ENCODE measurements around the gene CNNM4. TPM values are rescaled to one million over a fixed set of nuclear protein-coding genes. Genes with fewer than 3 reads are reported as not detected.

CNNM4 gene
- total RNA-seq, 1 donor from 2014 or later: 15.5 TPM

DNA sequence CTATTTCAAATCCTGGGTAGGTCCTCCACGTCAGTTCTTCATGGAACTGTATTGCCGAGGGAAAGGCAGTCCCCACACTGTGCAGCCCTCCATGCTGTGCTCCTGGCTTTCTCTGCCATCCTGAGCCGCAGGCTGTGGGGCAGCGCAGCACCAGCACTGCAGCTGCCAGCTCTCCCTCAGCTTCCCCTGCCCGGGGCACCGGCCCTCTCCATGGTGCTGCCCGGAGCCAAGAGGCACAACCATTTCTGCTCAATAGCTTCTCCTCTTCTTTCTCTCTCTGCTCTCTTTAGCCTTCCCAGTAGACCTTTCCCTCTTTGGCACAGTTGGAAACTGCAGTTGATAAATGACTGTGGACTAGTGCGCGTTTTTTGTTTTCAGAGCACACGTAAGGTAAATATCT lies 71.0 kb downstream of the CNNM4 start:
- Mint-ChIP-seq H3K27me3 (ENCODE audit: insufficient read depth, low read depth) (peaks cover 5% of the 10 kb centered on the region), H3K27ac (no peak overlapping the region), H3K4me1 (peaks cover 22% of the 10 kb centered on the region), H3K4me3 (no peak overlapping the region), H3K9me3 (no peaks in the 10 kb centered on the region), H3K36me3 (peaks cover 34% of the 10 kb centered on the region)
- H3K4me1 ChIP-seq: peaks cover 20% of the 10 kb centered on the region
- no peaks in the 10 kb centered on the region for H3K79me2 ChIP-seq (ENCODE audit: low read depth)
- TF ChIP-seq EZH2 (IDR thresholded peaks at IDR 0.05) (no peak), EZH2phosphoT487 (IDR thresholded peaks at IDR 0.05) (no peak)
- TF ChIP-seq, protein P1, sequence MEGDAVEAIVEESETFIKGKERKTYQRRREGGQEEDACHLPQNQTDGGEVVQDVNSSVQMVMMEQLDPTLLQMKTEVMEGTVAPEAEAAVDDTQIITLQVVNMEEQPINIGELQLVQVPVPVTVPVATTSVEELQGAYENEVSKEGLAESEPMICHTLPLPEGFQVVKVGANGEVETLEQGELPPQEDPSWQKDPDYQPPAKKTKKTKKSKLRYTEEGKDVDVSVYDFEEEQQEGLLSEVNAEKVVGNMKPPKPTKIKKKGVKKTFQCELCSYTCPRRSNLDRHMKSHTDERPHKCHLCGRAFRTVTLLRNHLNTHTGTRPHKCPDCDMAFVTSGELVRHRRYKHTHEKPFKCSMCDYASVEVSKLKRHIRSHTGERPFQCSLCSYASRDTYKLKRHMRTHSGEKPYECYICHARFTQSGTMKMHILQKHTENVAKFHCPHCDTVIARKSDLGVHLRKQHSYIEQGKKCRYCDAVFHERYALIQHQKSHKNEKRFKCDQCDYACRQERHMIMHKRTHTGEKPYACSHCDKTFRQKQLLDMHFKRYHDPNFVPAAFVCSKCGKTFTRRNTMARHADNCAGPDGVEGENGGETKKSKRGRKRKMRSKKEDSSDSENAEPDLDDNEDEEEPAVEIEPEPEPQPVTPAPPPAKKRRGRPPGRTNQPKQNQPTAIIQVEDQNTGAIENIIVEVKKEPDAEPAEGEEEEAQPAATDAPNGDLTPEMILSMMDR (IDR thresholded peaks at IDR 0.05): no peak
- peaks cover 30% of the 10 kb centered on the region for H3F3A ChIP-seq (ENCODE audit: low read depth)
- H4K20me1 ChIP-seq (ENCODE audit: low read depth): peaks cover 27% of the 10 kb centered on the region
- DNase-seq (ENCODE audit: low spot score): peak; percentile 35
- H3K9me3 ChIP-seq (ENCODE audit: low read depth): no peaks in the 10 kb centered on the region
- no peak overlapping the region for H3K4me2 ChIP-seq
- H3K27ac ChIP-seq: peak overlapping the region; percentile 89
- no peak overlapping the region for H3K9ac ChIP-seq
- H2AFZ ChIP-seq (replicated peaks): no peak overlapping the region
- no peaks in the 10 kb centered on the region for H3K27me3 ChIP-seq
- H3K36me3 ChIP-seq: no peaks in the 10 kb centered on the region
- no peak overlapping the region for H3K4me3 ChIP-seq

DNA sequence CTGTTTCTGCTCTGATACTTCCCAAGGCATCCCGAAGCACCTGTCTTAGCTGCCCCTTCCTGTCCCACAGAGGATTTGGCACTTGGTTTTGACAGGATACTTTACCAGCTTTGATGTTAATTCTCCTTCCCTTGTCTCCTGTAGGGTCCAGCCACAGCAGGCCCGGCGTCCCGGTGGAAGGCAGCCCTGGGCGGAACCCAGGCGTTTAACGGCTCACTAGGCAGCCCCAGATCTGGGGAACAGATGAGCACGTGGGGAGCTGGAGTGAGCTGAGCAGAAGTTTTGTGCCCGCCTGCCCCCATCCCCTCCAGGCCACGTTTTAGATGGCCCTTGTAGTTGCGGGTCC lies 71.7 kb downstream of the CNNM4 start:
- Histone ChIP-seq H3K27ac (peak overlapping the region; percentile 89), H3K36me3 (no peaks in the 10 kb centered on the region), H3K4me3 (no peak overlapping the region), H3F3A (ENCODE audit: low read depth) (peaks cover 30% of the 10 kb centered on the region), H2AFZ (replicated peaks) (no peak overlapping the region), H3K4me2 (peak overlapping the region; percentile 73), H3K9me3 (ENCODE audit: low read depth) (no peaks in the 10 kb centered on the region), H3K79me2 (ENCODE audit: low read depth) (no peaks in the 10 kb centered on the region), H4K20me1 (ENCODE audit: low read depth) (peaks cover 27% of the 10 kb centered on the region), H3K9ac (no peak overlapping the region), H3K4me1 (peaks cover 20% of the 10 kb centered on the region), H3K27me3 (no peaks in the 10 kb centered on the region)
- Mint-ChIP-seq H3K4me1 (peaks cover 22% of the 10 kb centered on the region), H3K4me3 (no peak overlapping the region), H3K27ac (peak overlapping the region; percentile 50), H3K9me3 (no peaks in the 10 kb centered on the region), H3K27me3 (ENCODE audit: insufficient read depth, low read depth) (peaks cover 7% of the 10 kb centered on the region), H3K36me3 (peaks cover 38% of the 10 kb centered on the region)
- TF ChIP-seq EZH2 (IDR thresholded peaks at IDR 0.05) (no peak), EZH2phosphoT487 (IDR thresholded peaks at IDR 0.05) (no peak)
- TF ChIP-seq, protein P1 (IDR thresholded peaks at IDR 0.05): no peak
- DNase-seq (ENCODE audit: low spot score): no peak

DNA sequence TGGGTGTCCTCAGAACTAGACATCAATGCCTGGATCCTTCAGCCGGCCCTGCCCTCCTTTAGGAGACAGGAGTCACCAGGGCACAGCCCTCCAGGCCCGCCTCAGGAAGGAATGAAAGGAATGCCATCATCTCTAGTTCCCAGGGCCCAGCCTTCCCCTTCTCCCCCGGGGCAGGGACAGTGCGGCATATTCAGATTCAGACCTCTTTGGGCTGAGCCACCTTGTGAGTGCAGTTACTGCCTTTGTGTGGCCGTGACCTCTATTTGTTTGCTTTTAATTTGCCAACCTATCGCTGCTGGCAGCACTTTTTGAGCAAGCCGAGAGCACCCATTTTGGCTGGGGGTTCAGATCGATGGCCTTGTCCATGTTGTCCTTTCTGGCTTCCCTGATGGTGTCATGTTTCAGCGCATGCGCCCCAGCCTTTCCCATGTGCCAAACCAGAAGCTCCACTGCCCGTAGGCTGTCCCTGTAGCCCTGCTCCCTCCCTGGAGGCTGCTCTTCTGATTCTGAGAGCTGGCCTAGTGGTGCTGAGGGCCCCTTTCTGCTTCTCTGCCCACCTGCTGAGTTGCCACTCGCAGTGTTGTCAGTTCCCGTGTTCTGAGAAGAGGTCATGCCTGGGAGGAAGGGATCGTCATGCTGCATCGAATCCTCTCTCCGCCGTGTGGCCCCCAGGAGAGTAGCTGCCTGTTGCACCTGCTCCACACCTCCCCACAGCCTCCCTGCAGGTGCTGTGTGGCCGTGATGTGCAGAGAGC lies 72.2 kb downstream of the CNNM4 start:
- peak; percentile 93 for DNase-seq (ENCODE audit: low spot score)
- H3K27me3 Mint-ChIP-seq (ENCODE audit: insufficient read depth, low read depth): peaks cover 7% of the 10 kb centered on the region
- peak overlapping the region; percentile 82 for H3K27ac Mint-ChIP-seq
- H3K9ac ChIP-seq: no peak overlapping the region
- peaks cover 38% of the 10 kb centered on the region for H3K36me3 Mint-ChIP-seq
- peak overlapping the region; percentile 59 for H3K4me3 Mint-ChIP-seq
- peak overlapping the region; percentile 89 for H3K27ac ChIP-seq
- H3K9me3 ChIP-seq (ENCODE audit: low read depth): no peaks in the 10 kb centered on the region
- peaks cover 22% of the 10 kb centered on the region for H3K4me1 Mint-ChIP-seq
- peak overlapping the region; percentile 27 for H3K4me3 ChIP-seq
- no peaks in the 10 kb centered on the region for H3K36me3 ChIP-seq
- H2AFZ ChIP-seq (replicated peaks): peak overlapping the region; percentile 64
- no peaks in the 10 kb centered on the region for H3K27me3 ChIP-seq
- peaks cover 20% of the 10 kb centered on the region for H3K4me1 ChIP-seq
- peaks cover 27% of the 10 kb centered on the region for H4K20me1 ChIP-seq (ENCODE audit: low read depth)
- peak overlapping the region; percentile 73 for H3K4me2 ChIP-seq
- H3K79me2 ChIP-seq (ENCODE audit: low read depth): no peaks in the 10 kb centered on the region
- TF ChIP-seq EZH2phosphoT487 (IDR thresholded peaks at IDR 0.05): no peak
- TF ChIP-seq EZH2 (IDR thresholded peaks at IDR 0.05): no peak
- TF ChIP-seq, protein P1 (IDR thresholded peaks at IDR 0.05): no peak
- no peaks in the 10 kb centered on the region for H3K9me3 Mint-ChIP-seq
- H3F3A ChIP-seq (ENCODE audit: low read depth): peaks cover 30% of the 10 kb centered on the region
